ENCODE data around the gene RAB11FIP2. TPM values are rescaled to one million over a fixed set of nuclear protein-coding genes. Genes with fewer than 3 reads are reported as not detected.

RAB11FIP2 gene
- total RNA-seq, 1 experiment from 2014 or later: 18.4 TPM

- no peaks in the 10 kb centered on the region for H3K9me3 Mint-ChIP-seq
- no CpG with 5 or more reads among the region's 7 CpGs for WGBS (ENCODE audit: extremely low coverage, insufficient read length, low lambda C conversion rate)
- Histone ChIP-seq H3K79me2 (ENCODE audit: insufficient read depth, low read length) (no peaks in the 10 kb centered on the region), H3K4me1 (ENCODE audit: insufficient read depth, low read length) (no peaks in the 10 kb centered on the region; the same call in 1 of the 2 replicates), H4K91ac (ENCODE audit: insufficient read length, low read depth, low read length) (no peak overlapping the region), H4K5ac (ENCODE audit: insufficient read length, low read depth, low read length) (no peak overlapping the region), H2BK120ac (ENCODE audit: low read depth, low read length, poor library complexity, severe bottlenecking) (no peak overlapping the region), H3K9ac (ENCODE audit: extremely low read depth, insufficient read length, low read length) (no peak overlapping the region), H3K18ac (ENCODE audit: insufficient read length, low read depth, low read length) (no peak overlapping the region), H3K27ac (ENCODE audit: insufficient read length, low read depth, low read length) (no peak overlapping the region), H2AK5ac (ENCODE audit: insufficient read length, low read length) (no peak overlapping the region), H2BK12ac (ENCODE audit: insufficient read length, low read depth, low read length) (no peak overlapping the region), H3K4ac (ENCODE audit: low read depth, low read length) (no peak overlapping the region), H4K8ac (replicated peaks; ENCODE audit: insufficient read length, low read depth, low read length) (no peak overlapping the region), H2AFZ (ENCODE audit: low read length) (no peak overlapping the region), H3K9me3 (ENCODE audit: control insufficient read depth, low read depth, low read length) (no peaks in the 10 kb centered on the region), H3K56ac (ENCODE audit: insufficient read length, low read depth, low read length) (no peak overlapping the region), H2BK20ac (ENCODE audit: low read depth, low read length, poor library complexity, severe bottlenecking) (no peak overlapping the region), H3T11ph (ENCODE audit: low read length) (no peak overlapping the region), H4K20me1 (ENCODE audit: control insufficient read depth, insufficient read depth, insufficient read length) (no peaks in the 10 kb centered on the region), H3K23me2 (ENCODE audit: insufficient read length, low read depth, low read length, poor library complexity, severe bottlenecking) (no peaks in the 10 kb centered on the region), H2BK15ac (ENCODE audit: low read depth, low read length) (no peak overlapping the region), H3K4me2 (ENCODE audit: insufficient read depth, insufficient read length, low read length) (no peak overlapping the region), H3K79me1 (ENCODE audit: insufficient read depth, low read depth, low read length, poor library complexity, severe bottlenecking) (no peaks in the 10 kb centered on the region), H3K23ac (ENCODE audit: insufficient read length, low read depth, low read length) (no peak overlapping the region), H3K27me3 (ENCODE audit: insufficient read depth, low read length) (no peaks in the 10 kb centered on the region), H2BK5ac (ENCODE audit: insufficient read length, low read length) (no peak overlapping the region), H3K14ac (ENCODE audit: insufficient read depth, low read length) (no peak overlapping the region)
- no peak overlapping the region for H3K4me3 Mint-ChIP-seq
- DNase-seq: no peak
- no peaks in the 10 kb centered on the region; a peak in 1 of 7 replicates for H3K36me3 Mint-ChIP-seq (ENCODE audit: insufficient read depth in 1 of 3, low read depth in 3 of 3)
- TF ChIP-seq, protein P1, sequence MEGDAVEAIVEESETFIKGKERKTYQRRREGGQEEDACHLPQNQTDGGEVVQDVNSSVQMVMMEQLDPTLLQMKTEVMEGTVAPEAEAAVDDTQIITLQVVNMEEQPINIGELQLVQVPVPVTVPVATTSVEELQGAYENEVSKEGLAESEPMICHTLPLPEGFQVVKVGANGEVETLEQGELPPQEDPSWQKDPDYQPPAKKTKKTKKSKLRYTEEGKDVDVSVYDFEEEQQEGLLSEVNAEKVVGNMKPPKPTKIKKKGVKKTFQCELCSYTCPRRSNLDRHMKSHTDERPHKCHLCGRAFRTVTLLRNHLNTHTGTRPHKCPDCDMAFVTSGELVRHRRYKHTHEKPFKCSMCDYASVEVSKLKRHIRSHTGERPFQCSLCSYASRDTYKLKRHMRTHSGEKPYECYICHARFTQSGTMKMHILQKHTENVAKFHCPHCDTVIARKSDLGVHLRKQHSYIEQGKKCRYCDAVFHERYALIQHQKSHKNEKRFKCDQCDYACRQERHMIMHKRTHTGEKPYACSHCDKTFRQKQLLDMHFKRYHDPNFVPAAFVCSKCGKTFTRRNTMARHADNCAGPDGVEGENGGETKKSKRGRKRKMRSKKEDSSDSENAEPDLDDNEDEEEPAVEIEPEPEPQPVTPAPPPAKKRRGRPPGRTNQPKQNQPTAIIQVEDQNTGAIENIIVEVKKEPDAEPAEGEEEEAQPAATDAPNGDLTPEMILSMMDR (conservative IDR thresholded peaks at IDR 0.05): no peak
- no peaks in the 10 kb centered on the region for H3K27me3 Mint-ChIP-seq (ENCODE audit: low read depth)
- peaks cover 11 to 13% of the 10 kb centered on the region in 2 experiments for H3K4me1 Mint-ChIP-seq
- H3K27ac Mint-ChIP-seq: no peak overlapping the region
Observed at GRCh38 chr10:117967149-117967650, 79.5 kb downstream of the RAB11FIP2 start.
